ENCODE data around the gene FRMD1. TPM values are rescaled to one million over a fixed set of nuclear protein-coding genes. Genes with fewer than 3 reads are reported as not detected.
A peak's percentile ranks its signal among the peaks of the same experiment; 100 is the strongest.

FRMD1 gene
- total RNA-seq, 4 donors from 2014 or later: 35.4 to 86.4 (median 47.7) TPM

DNA sequence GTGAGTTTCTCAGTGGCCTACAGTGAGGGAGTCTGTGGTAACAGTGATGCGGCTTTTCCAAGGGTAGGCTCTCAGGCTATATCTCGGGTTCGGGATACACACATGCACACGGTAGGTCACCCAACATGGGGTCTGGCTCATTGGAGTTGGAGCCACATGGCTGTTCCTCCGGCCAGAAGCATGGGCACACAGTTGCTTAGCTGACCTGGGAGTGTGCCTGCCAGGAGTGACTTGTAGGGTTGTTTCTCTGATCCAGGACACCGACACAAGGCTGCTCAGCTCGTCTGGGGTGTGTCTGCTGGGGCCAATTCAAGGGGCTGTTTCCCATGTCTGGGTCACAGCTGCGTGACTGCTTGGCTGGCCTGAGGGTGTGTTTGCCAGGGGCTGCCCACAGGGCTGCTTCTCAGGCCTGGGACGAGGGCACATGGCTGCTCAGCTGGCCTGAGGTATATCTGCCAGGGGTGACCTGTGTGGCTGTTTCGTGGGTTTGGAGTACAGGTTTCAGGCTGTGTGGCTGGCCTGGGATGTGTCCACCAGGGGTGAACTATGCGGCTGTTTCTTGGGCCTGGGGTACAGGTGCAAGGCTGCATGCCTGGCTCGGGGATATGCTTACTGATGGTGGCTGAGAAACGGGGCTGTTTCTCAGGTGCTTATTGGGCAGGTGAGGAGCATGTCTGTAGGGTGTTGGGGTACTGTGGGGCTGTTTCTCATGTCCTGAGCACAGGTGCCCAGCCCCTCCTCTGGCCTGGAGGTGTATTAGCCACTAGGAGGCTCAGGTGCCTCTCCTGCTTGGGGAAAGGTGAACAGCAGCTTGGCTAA is 66.4 kb downstream of the FRMD1 start:
- WGBS, 2 donors (ENCODE audit: low coverage in 1 of 2): 87% methylated on average over 13 of the region's 13 CpGs; no CpG with 5 or more reads in 1 of the 2 donors
- peaks cover 15 to 23% of the 10 kb centered on the region in 2 donors for H3K9me3 ChIP-seq
- in situ Hi-C loops (cut with MboI; ENCODE audit: low pct_ligation_motif_present in 1 of 4, low pct_unique_long_range_greater_than_20kb in 1 of 4, low sequenced_read_pairs in 3 of 4): no loop called here
- H3K4me3 ChIP-seq: no peak overlapping the region
- TF ChIP-seq, protein P1, sequence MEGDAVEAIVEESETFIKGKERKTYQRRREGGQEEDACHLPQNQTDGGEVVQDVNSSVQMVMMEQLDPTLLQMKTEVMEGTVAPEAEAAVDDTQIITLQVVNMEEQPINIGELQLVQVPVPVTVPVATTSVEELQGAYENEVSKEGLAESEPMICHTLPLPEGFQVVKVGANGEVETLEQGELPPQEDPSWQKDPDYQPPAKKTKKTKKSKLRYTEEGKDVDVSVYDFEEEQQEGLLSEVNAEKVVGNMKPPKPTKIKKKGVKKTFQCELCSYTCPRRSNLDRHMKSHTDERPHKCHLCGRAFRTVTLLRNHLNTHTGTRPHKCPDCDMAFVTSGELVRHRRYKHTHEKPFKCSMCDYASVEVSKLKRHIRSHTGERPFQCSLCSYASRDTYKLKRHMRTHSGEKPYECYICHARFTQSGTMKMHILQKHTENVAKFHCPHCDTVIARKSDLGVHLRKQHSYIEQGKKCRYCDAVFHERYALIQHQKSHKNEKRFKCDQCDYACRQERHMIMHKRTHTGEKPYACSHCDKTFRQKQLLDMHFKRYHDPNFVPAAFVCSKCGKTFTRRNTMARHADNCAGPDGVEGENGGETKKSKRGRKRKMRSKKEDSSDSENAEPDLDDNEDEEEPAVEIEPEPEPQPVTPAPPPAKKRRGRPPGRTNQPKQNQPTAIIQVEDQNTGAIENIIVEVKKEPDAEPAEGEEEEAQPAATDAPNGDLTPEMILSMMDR (IDR thresholded peaks at IDR 0.05): no peak
- TF ChIP-seq POLR2A (IDR thresholded peaks at IDR 0.05) (no peak), EP300 (IDR thresholded peaks at IDR 0.05; ENCODE audit: low read depth) (no peak), POLR2AphosphoS5 (IDR thresholded peaks at IDR 0.05) (no peak)
- peaks cover 0 to 8% (median 2%) of the 10 kb centered on the region in 4 donors for H3K4me1 ChIP-seq
- H3K27ac ChIP-seq: no peak overlapping the region
- no peaks in the 10 kb centered on the region for H3K27me3 ChIP-seq
- no peaks in the 10 kb centered on the region for H3K36me3 ChIP-seq
- intact Hi-C loops (cut with DNase I; ENCODE audit: low total_unique reads): no loop called here
- DNase-seq: no peak

DNA sequence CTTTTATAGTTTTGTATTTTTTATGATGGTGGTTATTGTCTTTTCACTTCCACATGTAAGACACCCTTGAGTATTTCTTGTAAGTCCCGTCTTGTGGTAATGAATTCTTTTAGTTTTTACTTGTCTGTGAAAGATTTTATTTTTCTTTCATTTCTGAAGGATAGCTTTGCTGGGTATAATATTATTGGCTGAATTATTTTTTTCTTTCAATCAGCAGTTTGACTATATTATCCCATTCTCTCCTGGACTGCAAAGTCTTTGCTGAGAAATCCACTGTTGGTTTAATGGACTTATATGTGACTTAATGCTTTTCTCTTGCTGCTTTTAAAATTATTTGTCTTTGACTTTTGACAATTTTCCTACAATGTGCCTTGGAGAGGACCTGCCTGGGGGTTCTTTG is 67.7 kb downstream of the FRMD1 start:
- Histone ChIP-seq H3K27ac (no peak overlapping the region), H3K9me3 (peaks cover 15 to 23% of the 10 kb centered on the region in 2 donors), H3K27me3 (no peaks in the 10 kb centered on the region), H3K4me1 (peaks cover 0 to 4% (median under 1%) of the 10 kb centered on the region in 4 donors), H3K36me3 (no peaks in the 10 kb centered on the region), H3K4me3 (no peak overlapping the region)
- in situ Hi-C loops (cut with MboI; ENCODE audit: low pct_ligation_motif_present in 1 of 4, low pct_unique_long_range_greater_than_20kb in 1 of 4, low sequenced_read_pairs in 3 of 4) (no loop called here), intact Hi-C loops (cut with DNase I; ENCODE audit: low total_unique reads) (no loop called here)
- WGBS, 2 donors (ENCODE audit: low coverage in 1 of 2): 100% methylated on average over 1 of the region's 1 CpG
- TF ChIP-seq POLR2AphosphoS5 (IDR thresholded peaks at IDR 0.05) (no peak), POLR2A (IDR thresholded peaks at IDR 0.05) (no peak)
- DNase-seq: no peak

DNA sequence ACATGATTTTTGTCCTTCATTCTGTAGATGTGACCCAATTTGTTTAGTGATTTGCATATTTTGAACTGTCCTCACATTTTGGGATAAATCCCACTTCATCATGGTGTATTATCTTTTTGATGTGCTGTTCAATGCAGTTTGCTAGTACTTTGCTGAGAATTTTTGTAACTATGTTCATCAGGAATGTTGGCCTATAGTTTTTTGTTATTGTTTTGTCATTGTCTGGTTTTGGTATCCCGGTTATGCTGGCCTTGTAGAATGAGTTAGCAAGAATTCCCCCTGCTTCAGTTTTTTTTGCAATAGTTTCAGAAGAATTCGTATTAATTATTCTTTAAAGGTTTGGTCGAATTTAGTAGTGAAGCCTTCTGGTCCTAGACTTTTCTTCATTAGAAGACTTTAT is 69.7 kb downstream of the FRMD1 start:
- Histone ChIP-seq H3K4me3 (no peak overlapping the region), H3K27me3 (no peaks in the 10 kb centered on the region), H3K4me1 (no peaks in the 10 kb centered on the region), H3K36me3 (no peaks in the 10 kb centered on the region), H3K27ac (no peak overlapping the region), H3K9me3 (peaks cover 15 to 23% of the 10 kb centered on the region in 2 donors)
- WGBS, 2 donors (ENCODE audit: low coverage in 1 of 2): 77 to 91% methylated on average over 2 to 3 of the region's 3 CpGs
- intact Hi-C loops (cut with DNase I; ENCODE audit: low total_unique reads): no loop called here
- DNase-seq: no peak
- TF ChIP-seq, protein P1 (IDR thresholded peaks at IDR 0.05): no peak
- no peak for TF ChIP-seq POLR2A (IDR thresholded peaks at IDR 0.05)
- TF ChIP-seq EP300 (IDR thresholded peaks at IDR 0.05; ENCODE audit: low read depth): no peak
- no peak for TF ChIP-seq POLR2AphosphoS5 (IDR thresholded peaks at IDR 0.05)
- in situ Hi-C loops (cut with MboI; ENCODE audit: low pct_ligation_motif_present in 1 of 4, low pct_unique_long_range_greater_than_20kb in 1 of 4, low sequenced_read_pairs in 3 of 4): no loop called here

DNA sequence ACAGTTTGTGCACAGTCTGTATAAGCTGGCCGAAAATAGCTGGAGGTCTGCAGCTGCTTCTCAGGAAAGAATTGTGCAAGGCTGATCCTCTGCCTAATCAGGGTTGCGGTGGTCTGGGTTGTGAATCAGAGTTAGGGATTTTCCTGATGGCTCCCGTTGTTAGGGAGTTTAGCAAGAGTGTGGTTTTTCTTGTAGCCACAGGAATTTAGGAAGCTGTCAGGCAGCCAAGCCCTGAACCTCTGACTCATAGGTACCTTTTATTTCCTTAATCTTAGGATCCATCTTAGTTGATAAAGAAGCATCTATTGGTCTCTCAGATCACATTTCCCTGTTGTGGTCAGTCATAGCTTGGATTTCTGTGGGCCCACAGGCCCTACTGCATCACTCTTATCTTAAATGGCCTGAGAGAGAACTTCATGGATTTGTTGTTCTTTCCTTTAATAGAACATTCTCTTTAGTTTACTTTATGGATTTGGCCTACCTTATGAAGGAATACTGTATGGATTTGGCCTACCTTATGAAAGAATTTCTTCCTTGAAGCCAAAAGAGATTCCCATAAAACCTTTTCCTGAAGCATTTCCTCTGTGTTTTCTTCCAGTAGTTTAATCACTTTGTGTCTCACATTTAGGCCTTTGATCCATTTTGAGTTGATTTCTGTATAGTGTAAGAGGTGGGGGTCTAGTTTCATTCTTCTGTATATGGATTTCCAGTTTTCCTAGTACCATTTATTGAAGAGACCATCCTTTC is 71.2 kb downstream of the FRMD1 start:
- Histone ChIP-seq H3K27me3 (no peaks in the 10 kb centered on the region), H3K4me1 (no peaks in the 10 kb centered on the region), H3K36me3 (no peaks in the 10 kb centered on the region), H3K9me3 (peaks cover 15 to 23% of the 10 kb centered on the region in 2 donors), H3K4me3 (no peak overlapping the region), H3K27ac (peak overlapping the region in 1 of 4 donors; percentile 9)
- in situ Hi-C loops (cut with MboI; ENCODE audit: low pct_ligation_motif_present in 1 of 4, low pct_unique_long_range_greater_than_20kb in 1 of 4, low sequenced_read_pairs in 3 of 4): no loop called here
- intact Hi-C loops (cut with DNase I; ENCODE audit: low total_unique reads): no loop called here
- TF ChIP-seq POLR2A (IDR thresholded peaks at IDR 0.05) (no peak), POLR2AphosphoS5 (IDR thresholded peaks at IDR 0.05) (peak in 1 of 3 donors; percentile 22), EP300 (IDR thresholded peaks at IDR 0.05; ENCODE audit: low read depth) (no peak)
- TF ChIP-seq, protein P1 (IDR thresholded peaks at IDR 0.05): no peak
- no peak for DNase-seq
- WGBS, 2 donors (ENCODE audit: low coverage in 1 of 2): 30 to 39% methylated on average over 3 of the region's 3 CpGs

Data from transverse colon (tissue), 4 donors.